A673 (cell line): ENCODE measurements around the gene EML1.

Experiments
- EZH2 ChIP-seq: fragments of 200-600 bp; sonication (generic); IDR thresholded peaks from 2 replicates; pipeline ENCODE4 v1.6.1; 2017; ENCODE audit warnings: borderline replicate concordance, low read depth, mild to moderate bottlenecking, mixed read lengths, antibody characterized with exemption, low read length; ENCODE audit not compliant: poor library complexity, severe bottlenecking
- TF ChIP-seq, protein P1 (sequence below): fragments of 300-800, 200-600 bp; sonication (generic); conservative IDR thresholded peaks from 2 replicates; pipeline ENCODE4 v1.5.1; 2017; ENCODE audit warnings: low read depth, mild to moderate bottlenecking, antibody characterized with exemption, low read length, moderate library complexity, mixed read lengths

DNA sequence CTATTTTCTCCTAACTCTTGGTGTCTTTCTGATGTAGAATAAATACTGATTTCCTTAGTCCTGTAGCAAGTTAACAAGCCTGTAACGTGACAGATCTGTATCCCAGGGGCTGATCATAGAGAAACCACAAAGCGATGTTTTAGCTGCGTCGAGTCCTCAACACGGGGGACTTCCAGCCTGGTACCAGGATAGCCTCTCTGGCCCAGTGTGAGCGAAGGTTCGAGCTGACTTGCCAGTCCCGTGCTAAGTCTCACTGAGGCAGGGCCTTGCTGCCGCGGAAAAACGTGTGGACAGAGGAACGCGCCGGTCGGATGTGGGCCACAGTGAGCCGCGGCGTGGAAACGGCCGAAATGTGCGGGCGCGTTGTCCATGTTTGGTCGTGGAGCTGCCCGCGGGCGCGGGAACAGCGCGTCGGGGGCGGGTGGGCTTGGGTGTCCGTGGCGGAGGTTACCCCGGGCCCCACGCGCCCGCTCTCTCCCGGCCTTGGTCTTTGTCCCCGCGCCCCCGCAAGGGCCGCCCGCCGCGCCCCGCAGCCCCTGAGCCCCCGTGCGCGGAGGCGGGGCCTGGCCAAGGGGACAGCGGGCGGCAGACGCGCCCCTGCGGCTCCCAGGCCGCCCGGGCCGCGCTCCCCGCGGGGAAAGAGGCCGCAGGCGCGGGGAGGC lies 531 bp upstream of the EML1 start:
- TF ChIP-seq, protein P1, sequence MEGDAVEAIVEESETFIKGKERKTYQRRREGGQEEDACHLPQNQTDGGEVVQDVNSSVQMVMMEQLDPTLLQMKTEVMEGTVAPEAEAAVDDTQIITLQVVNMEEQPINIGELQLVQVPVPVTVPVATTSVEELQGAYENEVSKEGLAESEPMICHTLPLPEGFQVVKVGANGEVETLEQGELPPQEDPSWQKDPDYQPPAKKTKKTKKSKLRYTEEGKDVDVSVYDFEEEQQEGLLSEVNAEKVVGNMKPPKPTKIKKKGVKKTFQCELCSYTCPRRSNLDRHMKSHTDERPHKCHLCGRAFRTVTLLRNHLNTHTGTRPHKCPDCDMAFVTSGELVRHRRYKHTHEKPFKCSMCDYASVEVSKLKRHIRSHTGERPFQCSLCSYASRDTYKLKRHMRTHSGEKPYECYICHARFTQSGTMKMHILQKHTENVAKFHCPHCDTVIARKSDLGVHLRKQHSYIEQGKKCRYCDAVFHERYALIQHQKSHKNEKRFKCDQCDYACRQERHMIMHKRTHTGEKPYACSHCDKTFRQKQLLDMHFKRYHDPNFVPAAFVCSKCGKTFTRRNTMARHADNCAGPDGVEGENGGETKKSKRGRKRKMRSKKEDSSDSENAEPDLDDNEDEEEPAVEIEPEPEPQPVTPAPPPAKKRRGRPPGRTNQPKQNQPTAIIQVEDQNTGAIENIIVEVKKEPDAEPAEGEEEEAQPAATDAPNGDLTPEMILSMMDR: no peak
- no peak for TF ChIP-seq EZH2
